HUES48 (cell line): ENCODE measurements around the gene EVI5.
"Not testable (repeated sequence)": the region's sequence is repeated elsewhere in the genome, so short reads cannot be mapped to it uniquely, and the experiment has no call there.

Experiments used
- H3K27ac ChIP-seq: one replicate; pipeline ENCODE4 v1.7.0; 2013; ENCODE audit warnings: low read depth, low read length, inconsistent platforms
- H3K27me3 ChIP-seq: 2 replicates; pipeline ENCODE4 v1.6.1; 2013; ENCODE audit warnings: mild to moderate bottlenecking, low read length; ENCODE audit not compliant: control insufficient read depth, insufficient read depth
- H3K36me3 ChIP-seq: 2 replicates; pipeline ENCODE4 v1.6.1; 2013; ENCODE audit warnings: low read length; ENCODE audit not compliant: control insufficient read depth, insufficient read depth
- H3K4me1 ChIP-seq: 2 replicates; pipeline ENCODE4 v1.6.1; 2013; ENCODE audit warnings: mild to moderate bottlenecking, low read length; ENCODE audit not compliant: control insufficient read depth, insufficient read depth
- H3K4me3 ChIP-seq: 2 replicates; pipeline ENCODE4 v1.5.1; 2013; ENCODE audit warnings: mild to moderate bottlenecking, low read depth, low read length
- H3K9ac ChIP-seq: 2 replicates; pipeline ENCODE4 v1.6.1; 2013; ENCODE audit warnings: mild to moderate bottlenecking, low read depth, low read length, moderate library complexity
- H3K9me3 ChIP-seq: 2 replicates; pipeline ENCODE4 v1.6.1; 2013; ENCODE audit warnings: low read length; ENCODE audit not compliant: control insufficient read depth, insufficient read depth

The EVI5 gene

GRCh38 chr1:92747735-92748134, 37.2 kb downstream of the EVI5 start:
- no peaks in the 10 kb centered on the region for H3K27me3 ChIP-seq
- no peaks in the 10 kb centered on the region for H3K4me1 ChIP-seq
- no peak overlapping the region for H3K27ac ChIP-seq
- H3K9me3 ChIP-seq, result no peaks in the 10 kb centered on the region
- H3K4me3 ChIP-seq, result no peak overlapping the region
- no peak overlapping the region for H3K9ac ChIP-seq
- no peaks in the 10 kb centered on the region for H3K36me3 ChIP-seq

GRCh38 chr1:92746255-92746654, 38.7 kb downstream of the EVI5 start:
- H3K9ac ChIP-seq, H3K27me3 ChIP-seq, H3K9me3 ChIP-seq, H3K4me3 ChIP-seq, H3K36me3 ChIP-seq, H3K27ac ChIP-seq, H3K4me1 ChIP-seq: not testable (repeated sequence)

GRCh38 chr1:92743221-92743620, 41.7 kb downstream of the EVI5 start:
- no peaks in the 10 kb centered on the region for H3K9me3 ChIP-seq
- no peaks in the 10 kb centered on the region for H3K36me3 ChIP-seq
- no peaks in the 10 kb centered on the region for H3K27me3 ChIP-seq
- no peak overlapping the region for H3K4me3 ChIP-seq
- no peak overlapping the region for H3K27ac ChIP-seq
- H3K4me1 ChIP-seq, result no peaks in the 10 kb centered on the region
- no peak overlapping the region for H3K9ac ChIP-seq

GRCh38 chr1:92739669-92740524, 45.0 kb downstream of the EVI5 start:
- no peaks in the 10 kb centered on the region for H3K9me3 ChIP-seq
- no peak overlapping the region for H3K9ac ChIP-seq
- no peak overlapping the region for H3K27ac ChIP-seq
- no peaks in the 10 kb centered on the region for H3K4me1 ChIP-seq
- 0 out of 2 replicates have a peak, but pooled peaks cover 3% of the 10 kb centered on the region for H3K36me3 ChIP-seq
- H3K27me3 ChIP-seq, result no peaks in the 10 kb centered on the region
- H3K4me3 ChIP-seq, result no peak overlapping the region

GRCh38 chr1:92736395-92736794, 48.5 kb downstream of the EVI5 start:
- H3K9ac ChIP-seq, result no peak overlapping the region
- H3K4me3 ChIP-seq, result no peak overlapping the region
- no peak overlapping the region for H3K27ac ChIP-seq
- no peaks in the 10 kb centered on the region for H3K9me3 ChIP-seq
- H3K4me1 ChIP-seq, result no peaks in the 10 kb centered on the region
- H3K27me3 ChIP-seq, result no peaks in the 10 kb centered on the region
- H3K36me3 ChIP-seq, result 0 out of 2 replicates have a peak, but pooled peaks cover 4% of the 10 kb centered on the region

GRCh38 chr1:92730476-92730875, 54.4 kb downstream of the EVI5 start:
- Histone ChIP-seq H3K9me3 (no peaks in the 10 kb centered on the region), H3K4me1 (no peaks in the 10 kb centered on the region), H3K27me3 (no peaks in the 10 kb centered on the region), H3K27ac (no peak overlapping the region), H3K36me3 (0 out of 2 replicates have a peak, but pooled peaks cover 4% of the 10 kb centered on the region), H3K9ac (no peak overlapping the region), H3K4me3 (no peak overlapping the region)

GRCh38 chr1:92728697-92729096, 56.2 kb downstream of the EVI5 start:
- H3K36me3 ChIP-seq, result no peaks in the 10 kb centered on the region
- H3K27ac ChIP-seq, result no peak overlapping the region
- peaks cover 2% of the 10 kb centered on the region; the same call in 1 of the 2 replicates for H3K9me3 ChIP-seq
- no peak overlapping the region for H3K4me3 ChIP-seq
- H3K4me1 ChIP-seq, result no peaks in the 10 kb centered on the region; the same call in 1 of the 2 replicates
- no peaks in the 10 kb centered on the region for H3K27me3 ChIP-seq
- no peak overlapping the region for H3K9ac ChIP-seq

GRCh38 chr1:92723713-92724112, 61.2 kb downstream of the EVI5 start:
- not testable (repeated sequence) for H3K36me3 ChIP-seq, H3K4me3 ChIP-seq, H3K27me3 ChIP-seq, H3K27ac ChIP-seq, H3K4me1 ChIP-seq, H3K9ac ChIP-seq, H3K9me3 ChIP-seq

- Histone ChIP-seq H3K9ac (no peak overlapping the region), H3K27ac (no peak overlapping the region), H3K36me3 (no peaks in the 10 kb centered on the region), H3K27me3 (no peaks in the 10 kb centered on the region), H3K4me3 (no peak overlapping the region), H3K9me3 (peaks cover 2% of the 10 kb centered on the region; the same call in 1 of the 2 replicates), H3K4me1 (no peaks in the 10 kb centered on the region; the same call in 1 of the 2 replicates)
Measured at GRCh38 chr1:92721886-92722285, 63.0 kb downstream of the EVI5 start.

- H3K4me3 ChIP-seq, H3K36me3 ChIP-seq, H3K9me3 ChIP-seq, H3K27me3 ChIP-seq, H3K27ac ChIP-seq, H3K9ac ChIP-seq, H3K4me1 ChIP-seq: not testable (repeated sequence)
Measured at GRCh38 chr1:92721157-92721556, 63.8 kb downstream of the EVI5 start.

- H3K4me1 ChIP-seq, H3K27me3 ChIP-seq, H3K4me3 ChIP-seq, H3K36me3 ChIP-seq, H3K9me3 ChIP-seq, H3K9ac ChIP-seq, H3K27ac ChIP-seq: not testable (repeated sequence)
Measured at GRCh38 chr1:92715476-92715951, 69.4 kb downstream of the EVI5 start.
